Ascending aorta (tissue), 2 donors: Measurements from ENCODE around the gene CNOT4. TPM values are rescaled to one million over a fixed set of nuclear protein-coding genes. Genes with fewer than 3 reads are reported as not detected.

Experiments used
- DNase-seq, 2 donors: peaks; one replicate each; pipeline ENCODE4 v3.0.0-alpha.2; 2019; ENCODE audit warnings: low spot score in 2 of 2
- H3K27ac ChIP-seq, 2 donors: fragments of 200-600 bp; sonication (generic); one replicate each; pipeline ENCODE4 v1.5.1; 2016 to 2017; ENCODE audit warnings: mild to moderate bottlenecking in 1 of 2
- H3K27me3 ChIP-seq: fragments of 200-600 bp; sonication (generic); one replicate; pipeline ENCODE4 v1.5.1; 2017
- H3K36me3 ChIP-seq, 2 donors: fragments of 200-600 bp; sonication (generic); one replicate each; pipeline ENCODE4 v1.5.1; 2016
- H3K4me1 ChIP-seq, 2 donors: fragments of 200-600 bp; sonication (generic); one replicate each; pipeline ENCODE4 v1.5.1; 2016 to 2017; ENCODE audit warnings: mild to moderate bottlenecking in 1 of 2
- H3K4me3 ChIP-seq, 2 donors: fragments of 200-600 bp; sonication (generic); one replicate each; pipeline ENCODE4 v1.5.1; 2016 to 2017; ENCODE audit warnings: mild to moderate bottlenecking in 1 of 2
- H3K9me3 ChIP-seq, 2 donors: fragments of 200-600 bp; sonication (generic); one replicate each; pipeline ENCODE4 v1.5.1; 2016
- intact Hi-C: fragments of 100-400 bp; cut with DNase I; formaldehyde crosslinking; loops from one replicate; pipeline ENCODE4 v1.15.1; 2023
- total RNA-seq: library from RNA; depleted of rRNA; stranded (reverse); fragments of >200 nt; gene quantifications from one replicate; pipeline ENCODE4 v1.1.0, GENCODE V29; 2016
- TF ChIP-seq, protein P1 (sequence below), 3 experiments: fragments of 200-600 bp in 2 of 3; fragments of 450-650 bp in 1 of 3; sonication (generic) in 2 of 3; IDR thresholded peaks; one replicate each; pipeline ENCODE4 v1.5.1; 2016 to 2019; ENCODE audit warnings: antibody characterized with exemption in 3 of 3, mild to moderate bottlenecking in 1 of 3, moderate library complexity in 1 of 3

Gene CNOT4
- total RNA-seq, 1 donor from 2014 or later = 14.8 TPM

DNA sequence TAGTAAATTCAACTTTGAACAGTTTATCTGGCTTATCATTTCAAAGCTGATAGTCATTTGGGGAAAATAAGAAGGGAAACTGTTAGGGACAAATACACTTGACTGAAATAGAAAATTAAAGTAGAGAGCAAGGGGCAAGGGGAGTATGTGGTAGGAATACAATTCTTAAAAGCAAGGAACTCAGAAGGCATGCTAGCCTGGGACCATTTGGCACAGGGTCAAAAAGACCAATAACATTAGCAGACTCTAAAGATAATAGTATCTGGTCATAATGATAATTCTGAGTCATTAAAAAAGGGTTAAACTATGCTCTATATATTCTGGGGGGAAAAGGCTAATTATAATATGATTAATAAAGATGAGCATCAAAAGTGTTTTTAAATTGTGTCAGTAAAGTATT is 112.2 kb downstream of the CNOT4 start:
- Histone ChIP-seq H3K27ac (no peak overlapping the region), H3K4me3 (no peak overlapping the region), H3K27me3 (no peaks in the 10 kb centered on the region), H3K9me3 (no peaks in the 10 kb centered on the region), H3K4me1 (peaks cover 0 to 2% of the 10 kb centered on the region in 2 donors), H3K36me3 (peaks cover 10 to 16% of the 10 kb centered on the region in 2 donors)
- TF ChIP-seq, protein P1, sequence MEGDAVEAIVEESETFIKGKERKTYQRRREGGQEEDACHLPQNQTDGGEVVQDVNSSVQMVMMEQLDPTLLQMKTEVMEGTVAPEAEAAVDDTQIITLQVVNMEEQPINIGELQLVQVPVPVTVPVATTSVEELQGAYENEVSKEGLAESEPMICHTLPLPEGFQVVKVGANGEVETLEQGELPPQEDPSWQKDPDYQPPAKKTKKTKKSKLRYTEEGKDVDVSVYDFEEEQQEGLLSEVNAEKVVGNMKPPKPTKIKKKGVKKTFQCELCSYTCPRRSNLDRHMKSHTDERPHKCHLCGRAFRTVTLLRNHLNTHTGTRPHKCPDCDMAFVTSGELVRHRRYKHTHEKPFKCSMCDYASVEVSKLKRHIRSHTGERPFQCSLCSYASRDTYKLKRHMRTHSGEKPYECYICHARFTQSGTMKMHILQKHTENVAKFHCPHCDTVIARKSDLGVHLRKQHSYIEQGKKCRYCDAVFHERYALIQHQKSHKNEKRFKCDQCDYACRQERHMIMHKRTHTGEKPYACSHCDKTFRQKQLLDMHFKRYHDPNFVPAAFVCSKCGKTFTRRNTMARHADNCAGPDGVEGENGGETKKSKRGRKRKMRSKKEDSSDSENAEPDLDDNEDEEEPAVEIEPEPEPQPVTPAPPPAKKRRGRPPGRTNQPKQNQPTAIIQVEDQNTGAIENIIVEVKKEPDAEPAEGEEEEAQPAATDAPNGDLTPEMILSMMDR (IDR thresholded peaks at IDR 0.05) = no peak
- DNase-seq = no peak
- intact Hi-C loops = no loop called here

DNA sequence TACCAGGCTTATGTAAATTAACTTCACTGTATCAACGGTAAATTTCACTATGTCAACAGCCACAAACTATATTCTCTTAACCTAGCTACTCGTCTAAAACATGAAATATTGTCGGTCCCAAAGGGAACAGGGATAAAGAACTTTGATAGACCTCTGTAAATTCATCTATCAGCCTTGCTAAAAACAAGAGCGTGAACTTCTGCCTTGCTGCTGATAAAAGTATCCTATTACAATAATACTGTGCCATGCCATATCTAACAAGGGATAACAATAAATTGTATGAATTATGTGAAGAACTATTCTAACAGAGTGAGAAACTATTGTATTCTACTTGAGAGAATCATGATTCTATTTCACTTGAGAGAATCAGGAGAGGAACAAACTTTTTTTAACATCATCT is 117.2 kb downstream of the CNOT4 start:
- intact Hi-C loops = no loop called here
- Histone ChIP-seq H3K36me3 (peaks cover 10 to 18% of the 10 kb centered on the region in 2 donors), H3K4me3 (no peak overlapping the region), H3K27me3 (no peaks in the 10 kb centered on the region), H3K27ac (no peak overlapping the region), H3K9me3 (no peaks in the 10 kb centered on the region), H3K4me1 (peaks cover 0 to 3% of the 10 kb centered on the region in 2 donors)
- DNase-seq = no peak
- TF ChIP-seq, protein P1 (IDR thresholded peaks at IDR 0.05) = no peak

DNA sequence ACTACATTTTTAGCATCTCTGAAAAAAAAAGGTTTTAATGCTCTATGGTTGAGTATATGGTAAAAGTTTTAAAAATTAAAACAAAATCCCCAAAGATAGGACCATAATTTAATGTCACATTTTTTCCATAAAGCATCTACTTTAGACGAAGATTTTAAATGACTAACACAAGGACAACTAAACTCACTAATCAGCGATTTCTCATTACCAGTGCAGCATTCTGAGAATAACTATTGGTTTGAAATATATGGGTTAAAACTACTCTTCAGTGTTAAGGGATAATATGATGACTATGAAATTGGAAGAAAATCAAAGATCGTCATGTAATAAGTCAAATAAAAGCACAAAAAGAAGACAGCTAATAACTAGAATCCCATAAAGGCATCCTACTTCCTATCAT is 118.4 kb downstream of the CNOT4 start:
- TF ChIP-seq, protein P1 (IDR thresholded peaks at IDR 0.05) = no peak
- no peak overlapping the region for H3K27ac ChIP-seq

DNA sequence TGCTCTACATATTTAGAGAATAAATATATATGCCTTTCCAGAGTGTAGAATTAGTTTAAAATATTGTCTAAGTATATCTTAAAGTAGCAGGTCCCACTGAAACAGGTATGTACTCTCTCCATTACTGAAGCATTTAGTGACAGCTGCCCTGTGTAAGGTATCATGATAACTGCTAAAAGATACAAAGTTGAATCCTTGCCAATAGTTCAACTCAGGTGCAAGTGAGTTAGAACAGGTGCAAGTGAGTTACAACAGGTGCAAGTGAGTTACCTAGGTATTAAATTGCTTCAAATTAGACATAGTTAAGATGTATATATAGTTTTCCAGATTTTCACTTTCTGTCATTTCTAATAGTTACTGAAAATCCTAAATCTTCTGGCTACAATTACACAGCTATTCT is 119.1 kb downstream of the CNOT4 start:
- Histone ChIP-seq H3K27ac (no peak overlapping the region), H3K4me1 (peaks cover 0 to 3% of the 10 kb centered on the region in 2 donors), H3K4me3 (no peak overlapping the region), H3K9me3 (no peaks in the 10 kb centered on the region), H3K36me3 (peaks cover 10 to 18% of the 10 kb centered on the region in 2 donors), H3K27me3 (no peaks in the 10 kb centered on the region)
- intact Hi-C loops = no loop called here
- TF ChIP-seq, protein P1 (IDR thresholded peaks at IDR 0.05) = no peak
- DNase-seq = no peak

More for the DNA sequence above, 118.4 kb downstream of the CNOT4 start:
- Histone ChIP-seq H3K9me3 (no peaks in the 10 kb centered on the region), H3K4me1 (peaks cover 0 to 3% of the 10 kb centered on the region in 2 donors), H3K27me3 (no peaks in the 10 kb centered on the region), H3K4me3 (no peak overlapping the region), H3K36me3 (peaks cover 10 to 18% of the 10 kb centered on the region in 2 donors)
- intact Hi-C loops = no loop called here
- DNase-seq = no peak

DNA sequence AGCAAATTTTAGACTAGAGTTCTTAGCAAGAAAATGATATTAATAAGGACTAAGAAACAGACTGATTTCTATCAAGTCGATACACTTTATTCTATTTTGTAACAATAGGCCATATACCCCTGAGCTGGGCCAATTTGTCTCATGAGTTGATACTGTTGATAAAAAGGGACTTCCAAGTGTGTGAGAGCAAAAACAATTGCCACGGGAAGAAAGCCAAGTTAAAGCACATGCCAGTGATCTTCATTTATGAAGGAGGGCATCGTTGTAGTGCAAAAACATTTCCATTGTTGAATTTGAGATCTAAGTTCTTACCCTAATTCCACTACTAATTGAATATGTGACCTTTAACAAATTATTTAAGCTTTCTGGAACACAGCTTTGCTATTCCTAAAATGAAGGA is 119.9 kb downstream of the CNOT4 start:
- intact Hi-C loops = no loop called here
- Histone ChIP-seq H3K4me1 (peaks cover 0 to 3% of the 10 kb centered on the region in 2 donors), H3K4me3 (no peak overlapping the region), H3K9me3 (no peaks in the 10 kb centered on the region), H3K27me3 (no peaks in the 10 kb centered on the region), H3K27ac (no peak overlapping the region), H3K36me3 (peaks cover 8 to 12% of the 10 kb centered on the region in 2 donors)
- no peak for DNase-seq
- TF ChIP-seq, protein P1 (IDR thresholded peaks at IDR 0.05) = no peak

DNA sequence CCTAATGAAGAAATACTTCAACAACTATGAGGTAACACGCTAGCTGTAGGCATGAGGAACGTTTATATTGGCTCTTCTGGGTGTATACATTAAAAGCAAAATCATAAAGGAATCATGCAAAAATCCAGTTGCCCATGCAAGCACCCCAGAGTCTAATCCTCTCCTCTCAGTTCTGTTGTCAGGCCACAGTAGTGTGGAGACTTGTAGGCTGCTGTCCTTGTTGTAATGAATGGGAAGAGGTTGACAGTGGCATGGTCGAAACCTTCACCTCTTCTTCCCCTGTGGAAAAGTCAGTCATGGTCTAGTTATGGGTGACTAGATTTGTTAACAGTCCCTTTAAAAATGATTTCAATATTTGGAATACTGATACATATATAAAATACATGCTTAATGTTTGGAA is 121.3 kb downstream of the CNOT4 start:
- H3K4me3 ChIP-seq = no peak overlapping the region
- no peak overlapping the region for H3K27ac ChIP-seq
- H3K4me1 ChIP-seq = peaks cover 0 to 3% of the 10 kb centered on the region in 2 donors
- H3K9me3 ChIP-seq = no peaks in the 10 kb centered on the region
- H3K27me3 ChIP-seq = no peaks in the 10 kb centered on the region
- TF ChIP-seq, protein P1 (IDR thresholded peaks at IDR 0.05) = no peak
- DNase-seq = no peak
- intact Hi-C loops = no loop called here
- H3K36me3 ChIP-seq = peaks cover under 1 to 2% of the 10 kb centered on the region in 2 donors
